Upper lobe of left lung (tissue), 6 donors: ENCODE results near the gene CDH13. TPM values are rescaled to one million over a fixed set of nuclear protein-coding genes. Genes with fewer than 3 reads are reported as not detected.

ENCODE experiments used
- ATAC-seq, 2 donors: fragments of 200-7000 bp; cut with Tn5 transposase; one replicate each; pipeline ENCODE4 v1.9.1; 2022; ENCODE audit warnings: mild to moderate bottlenecking in 2 of 2, moderate library complexity in 2 of 2; ENCODE audit not compliant: low FRiP score in 2 of 2
- DNase-seq, 2 donors: peaks; one replicate each; pipeline ENCODE4 v3.0.0-alpha.2; 2019 to 2020
- H3K27ac ChIP-seq, 4 donors: fragments of 200-600 bp; sonication (generic); one replicate each; pipeline ENCODE4 v1.5.1; 2016 to 2019
- H3K27me3 ChIP-seq, 4 donors: fragments of 200-600 bp; sonication (generic); one replicate each; pipeline ENCODE4 v1.5.1; 2017 to 2019
- H3K36me3 ChIP-seq, 4 donors: fragments of 200-600 bp; sonication (generic); one replicate each; pipeline ENCODE4 v1.5.1; 2016 to 2019
- H3K4me1 ChIP-seq, 4 donors: fragments of 200-600 bp; sonication (generic); one replicate each; pipeline ENCODE4 v1.5.1; 2018 to 2019
- H3K4me3 ChIP-seq, 4 donors: fragments of 200-600 bp; sonication (generic); one replicate each; pipeline ENCODE4 v1.5.1; 2017 to 2019; ENCODE audit warnings: mild to moderate bottlenecking in 2 of 4, moderate library complexity in 1 of 4
- H3K9me3 ChIP-seq, 4 donors: fragments of 200-600 bp; sonication (generic); one replicate each; pipeline ENCODE4 v1.5.1; 2018 to 2019
- CTCF ChIP-seq, 6 experiments: fragments of 450-650 bp in 4 of 6; fragments of 200-600 bp in 2 of 6; sonication (generic) in 2 of 6; IDR thresholded peaks; one replicate each; pipeline ENCODE4 v1.5.1; 2016 to 2019; ENCODE audit warnings: antibody characterized with exemption in 6 of 6
- EP300 ChIP-seq, 4 donors: sonication (generic); formaldehyde crosslinking; IDR thresholded peaks; one replicate each; pipeline ENCODE4 v1.5.1; 2017; ENCODE audit warnings: antibody characterized with exemption in 4 of 4, control low read depth in 2 of 4
- POLR2A ChIP-seq, 4 donors: fragments of 450-650 bp; IDR thresholded peaks; one replicate each; pipeline ENCODE4 v1.5.1; 2016 to 2017; ENCODE audit warnings: antibody characterized with exemption in 4 of 4, mild to moderate bottlenecking in 2 of 4
- POLR2AphosphoS5 ChIP-seq, 2 donors: sonication (generic); formaldehyde crosslinking; IDR thresholded peaks; one replicate each; pipeline ENCODE4 v1.5.1; 2017; ENCODE audit warnings: antibody characterized with exemption in 2 of 2
- WGBS, 2 donors: methylation state at CpG; one replicate each; pipeline ENCODE4 v1.1.5; 2017 to 2018; 5-methylcytosine and 5-hydroxymethylcytosine counted together
- total RNA-seq, 6 donors: library from RNA; depleted of rRNA in 4 of 6; stranded (reverse); fragments of >200 nt in 4 of 6; gene quantifications; one replicate each; pipeline versions ENCODE4 v1.1.0 to v1.2.1, GENCODE V29; 2016 to 2021
- donor health status: DM: no; HTN: no; CAD: no; lungs with moderate emphysema.
- donor health status: DM: no; HTN: yes; CAD: no; lungs with severe emphysema.

The CDH13 gene
- total RNA-seq, 6 donors from 2014 or later, result 11.3 to 39.8 (median 19.9) TPM

- peaks cover 0 to 3% (median 1%) of the 10 kb centered on the region in 4 donors for H3K4me1 ChIP-seq
- no peaks in the 10 kb centered on the region for H3K27me3 ChIP-seq
- TF ChIP-seq POLR2A (IDR thresholded peaks at IDR 0.05) (no peak), CTCF (IDR thresholded peaks at IDR 0.05) (no peak), EP300 (IDR thresholded peaks at IDR 0.05) (no peak), POLR2AphosphoS5 (IDR thresholded peaks at IDR 0.05) (no peak)
- no peak overlapping the region for H3K4me3 ChIP-seq
- H3K9me3 ChIP-seq, result no peaks in the 10 kb centered on the region
- 55 to 66% methylated on average over 9 of the region's 9 CpGs for WGBS, 2 donors
- no peak overlapping the region for H3K27ac ChIP-seq
- ATAC-seq (no peak), DNase-seq (peak in 1 of 2 donors; percentile 12)
- H3K36me3 ChIP-seq, result no peaks in the 10 kb centered on the region
Observed at GRCh38 chr16:83797013-83797412, 1170.2 kb downstream of the CDH13 start.

GRCh38 chr16:83799336-83799735, 1172.6 kb downstream of the CDH13 start:
- 88% methylated on average over 1 of the region's 1 CpG for WGBS, 2 donors
- DNase-seq, result no peak
- TF ChIP-seq POLR2AphosphoS5 (IDR thresholded peaks at IDR 0.05) (no peak), CTCF (IDR thresholded peaks at IDR 0.05) (no peak), EP300 (IDR thresholded peaks at IDR 0.05) (no peak), POLR2A (IDR thresholded peaks at IDR 0.05) (no peak)
- H3K36me3 ChIP-seq, result no peaks in the 10 kb centered on the region
- no peaks in the 10 kb centered on the region for H3K9me3 ChIP-seq
- no peak for ATAC-seq
- no peak overlapping the region for H3K27ac ChIP-seq
- peaks cover 0 to 21% (median 10%) of the 10 kb centered on the region in 4 donors for H3K4me1 ChIP-seq
- H3K27me3 ChIP-seq, result no peaks in the 10 kb centered on the region
- no peak overlapping the region for H3K4me3 ChIP-seq

DNA sequence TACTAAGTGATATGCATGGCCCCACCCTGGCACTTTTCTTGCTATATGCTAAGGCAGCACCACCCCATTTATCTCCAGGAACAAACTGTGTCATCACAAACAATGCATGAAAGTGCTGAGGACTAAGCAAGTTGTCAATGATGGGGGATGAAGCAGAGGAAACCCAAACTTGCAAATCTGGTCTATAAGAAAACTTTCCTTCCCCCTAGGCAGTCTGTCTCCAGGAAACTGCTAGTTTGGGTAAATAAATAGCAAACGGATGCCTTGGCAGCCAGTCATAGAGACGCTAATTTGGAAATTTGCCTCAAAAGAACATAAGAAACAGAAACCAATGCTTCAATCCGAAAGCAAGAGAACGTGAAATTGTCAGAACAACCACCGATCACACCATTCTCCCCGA, 1175.4 kb downstream of the CDH13 start:
- H3K4me1 ChIP-seq, result peaks cover under 1 to 22% (median 10%) of the 10 kb centered on the region in 4 donors
- H3K4me3 ChIP-seq, result peak overlapping the region in 3 of 4 donors; percentile 5 to 29 (median 20)
- peak overlapping the region in 2 of 4 donors; percentile 38 to 61 for H3K27ac ChIP-seq
- H3K36me3 ChIP-seq, result no peaks in the 10 kb centered on the region
- ATAC-seq (peak in 1 of 2 donors; percentile 68), DNase-seq (no peak)
- H3K9me3 ChIP-seq, result no peaks in the 10 kb centered on the region
- TF ChIP-seq CTCF (IDR thresholded peaks at IDR 0.05), result no peak
- no peak for TF ChIP-seq POLR2A (IDR thresholded peaks at IDR 0.05)
- no peak for TF ChIP-seq POLR2AphosphoS5 (IDR thresholded peaks at IDR 0.05)
- TF ChIP-seq EP300 (IDR thresholded peaks at IDR 0.05), result no peak
- 11 to 27% methylated on average over 6 of the region's 6 CpGs for WGBS, 2 donors
- no peaks in the 10 kb centered on the region for H3K27me3 ChIP-seq

GRCh38 chr16:83802554-83803205, 1175.9 kb downstream of the CDH13 start:
- 40 to 54% methylated on average over 10 to 11 of the region's 11 CpGs for WGBS, 2 donors
- DNase-seq (peak in 1 of 2 donors; percentile 2), ATAC-seq (peak in 1 of 2 donors; percentile 3)
- peak overlapping the region in 3 of 4 donors; percentile 5 to 29 (median 20) for H3K4me3 ChIP-seq
- H3K4me1 ChIP-seq, result peaks cover 6 to 22% (median 10%) of the 10 kb centered on the region in 4 donors
- no peaks in the 10 kb centered on the region for H3K27me3 ChIP-seq
- peak overlapping the region in 2 of 4 donors; percentile 38 to 61 for H3K27ac ChIP-seq
- TF ChIP-seq CTCF (IDR thresholded peaks at IDR 0.05), result no peak
- no peak for TF ChIP-seq POLR2AphosphoS5 (IDR thresholded peaks at IDR 0.05)
- TF ChIP-seq POLR2A (IDR thresholded peaks at IDR 0.05), result no peak
- TF ChIP-seq EP300 (IDR thresholded peaks at IDR 0.05), result no peak
- no peaks in the 10 kb centered on the region for H3K9me3 ChIP-seq
- no peaks in the 10 kb centered on the region for H3K36me3 ChIP-seq

GRCh38 chr16:83803811-83804210, 1177.0 kb downstream of the CDH13 start:
- no peak for TF ChIP-seq CTCF (IDR thresholded peaks at IDR 0.05)
- TF ChIP-seq EP300 (IDR thresholded peaks at IDR 0.05), result no peak
- TF ChIP-seq POLR2A (IDR thresholded peaks at IDR 0.05), result no peak
- TF ChIP-seq POLR2AphosphoS5 (IDR thresholded peaks at IDR 0.05), result no peak
- peaks cover 10 to 28% (median 13%) of the 10 kb centered on the region in 4 donors for H3K4me1 ChIP-seq
- no peak overlapping the region for H3K27ac ChIP-seq
- no peaks in the 10 kb centered on the region for H3K9me3 ChIP-seq
- no peaks in the 10 kb centered on the region for H3K27me3 ChIP-seq
- 64 to 68% methylated on average over 3 of the region's 3 CpGs for WGBS, 2 donors
- no peak overlapping the region for H3K4me3 ChIP-seq
- H3K36me3 ChIP-seq, result no peaks in the 10 kb centered on the region
- ATAC-seq (no peak), DNase-seq (no peak)
